Ascending aorta (tissue), 2 donors: ENCODE results near the gene ERP44. TPM values are rescaled to one million over a fixed set of nuclear protein-coding genes. Genes with fewer than 3 reads are reported as not detected.
"Not testable (repeated sequence)": the region's sequence is repeated elsewhere in the genome, so short reads cannot be mapped to it uniquely, and the experiment has no call there.

Experiments used
- DNase-seq, 2 donors: peaks; one replicate each; pipeline ENCODE4 v3.0.0-alpha.2; 2019; ENCODE audit warnings: low spot score in 2 of 2
- H3K27ac ChIP-seq, 2 donors: fragments of 200-600 bp; sonication (generic); one replicate each; pipeline ENCODE4 v1.5.1; 2016 to 2017; ENCODE audit warnings: mild to moderate bottlenecking in 1 of 2
- H3K27me3 ChIP-seq: fragments of 200-600 bp; sonication (generic); one replicate; pipeline ENCODE4 v1.5.1; 2017
- H3K36me3 ChIP-seq, 2 donors: fragments of 200-600 bp; sonication (generic); one replicate each; pipeline ENCODE4 v1.5.1; 2016
- H3K4me1 ChIP-seq, 2 donors: fragments of 200-600 bp; sonication (generic); one replicate each; pipeline ENCODE4 v1.5.1; 2016 to 2017; ENCODE audit warnings: mild to moderate bottlenecking in 1 of 2
- H3K4me3 ChIP-seq, 2 donors: fragments of 200-600 bp; sonication (generic); one replicate each; pipeline ENCODE4 v1.5.1; 2016 to 2017; ENCODE audit warnings: mild to moderate bottlenecking in 1 of 2
- H3K9me3 ChIP-seq, 2 donors: fragments of 200-600 bp; sonication (generic); one replicate each; pipeline ENCODE4 v1.5.1; 2016
- intact Hi-C: fragments of 100-400 bp; cut with DNase I; formaldehyde crosslinking; loops from one replicate; pipeline ENCODE4 v1.15.1; 2023
- total RNA-seq: library from RNA; depleted of rRNA; stranded (reverse); fragments of >200 nt; gene quantifications from one replicate; pipeline ENCODE4 v1.1.0, GENCODE V29; 2016
- TF ChIP-seq, protein P1 (sequence below), 3 experiments: fragments of 200-600 bp in 2 of 3; fragments of 450-650 bp in 1 of 3; sonication (generic) in 2 of 3; IDR thresholded peaks; one replicate each; pipeline ENCODE4 v1.5.1; 2016 to 2019; ENCODE audit warnings: antibody characterized with exemption in 3 of 3, mild to moderate bottlenecking in 1 of 3, moderate library complexity in 1 of 3

Gene ERP44
- total RNA-seq, 1 donor from 2014 or later, result 10.7 TPM

DNA sequence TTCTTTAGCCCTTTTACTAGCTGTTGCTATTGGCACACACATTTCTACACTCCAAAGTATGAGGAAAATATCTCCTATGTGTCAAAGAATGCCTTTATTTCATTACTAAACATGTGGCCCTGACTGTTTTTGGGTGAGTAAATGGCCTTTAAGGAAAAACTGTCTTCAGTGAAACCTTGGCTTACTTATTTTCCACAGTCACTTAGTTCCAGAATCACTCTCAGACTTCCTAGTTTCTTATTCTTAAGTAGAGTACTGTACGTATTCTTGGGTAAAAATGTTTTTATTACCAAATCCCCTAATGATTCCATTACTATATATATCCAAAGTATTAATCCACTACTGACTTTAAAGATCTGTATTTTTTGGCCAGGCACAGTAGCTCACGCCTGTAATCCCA is 27.5 kb downstream of the ERP44 start:
- Histone ChIP-seq H3K4me1 (peaks cover 0 to 3% of the 10 kb centered on the region in 2 donors), H3K9me3 (no peaks in the 10 kb centered on the region), H3K27ac (no peak overlapping the region), H3K36me3 (no peaks in the 10 kb centered on the region), H3K27me3 (no peaks in the 10 kb centered on the region), H3K4me3 (no peak overlapping the region)
- intact Hi-C loops, result no loop called here
- TF ChIP-seq, protein P1, sequence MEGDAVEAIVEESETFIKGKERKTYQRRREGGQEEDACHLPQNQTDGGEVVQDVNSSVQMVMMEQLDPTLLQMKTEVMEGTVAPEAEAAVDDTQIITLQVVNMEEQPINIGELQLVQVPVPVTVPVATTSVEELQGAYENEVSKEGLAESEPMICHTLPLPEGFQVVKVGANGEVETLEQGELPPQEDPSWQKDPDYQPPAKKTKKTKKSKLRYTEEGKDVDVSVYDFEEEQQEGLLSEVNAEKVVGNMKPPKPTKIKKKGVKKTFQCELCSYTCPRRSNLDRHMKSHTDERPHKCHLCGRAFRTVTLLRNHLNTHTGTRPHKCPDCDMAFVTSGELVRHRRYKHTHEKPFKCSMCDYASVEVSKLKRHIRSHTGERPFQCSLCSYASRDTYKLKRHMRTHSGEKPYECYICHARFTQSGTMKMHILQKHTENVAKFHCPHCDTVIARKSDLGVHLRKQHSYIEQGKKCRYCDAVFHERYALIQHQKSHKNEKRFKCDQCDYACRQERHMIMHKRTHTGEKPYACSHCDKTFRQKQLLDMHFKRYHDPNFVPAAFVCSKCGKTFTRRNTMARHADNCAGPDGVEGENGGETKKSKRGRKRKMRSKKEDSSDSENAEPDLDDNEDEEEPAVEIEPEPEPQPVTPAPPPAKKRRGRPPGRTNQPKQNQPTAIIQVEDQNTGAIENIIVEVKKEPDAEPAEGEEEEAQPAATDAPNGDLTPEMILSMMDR (IDR thresholded peaks at IDR 0.05), result no peak
- no peak for DNase-seq

DNA sequence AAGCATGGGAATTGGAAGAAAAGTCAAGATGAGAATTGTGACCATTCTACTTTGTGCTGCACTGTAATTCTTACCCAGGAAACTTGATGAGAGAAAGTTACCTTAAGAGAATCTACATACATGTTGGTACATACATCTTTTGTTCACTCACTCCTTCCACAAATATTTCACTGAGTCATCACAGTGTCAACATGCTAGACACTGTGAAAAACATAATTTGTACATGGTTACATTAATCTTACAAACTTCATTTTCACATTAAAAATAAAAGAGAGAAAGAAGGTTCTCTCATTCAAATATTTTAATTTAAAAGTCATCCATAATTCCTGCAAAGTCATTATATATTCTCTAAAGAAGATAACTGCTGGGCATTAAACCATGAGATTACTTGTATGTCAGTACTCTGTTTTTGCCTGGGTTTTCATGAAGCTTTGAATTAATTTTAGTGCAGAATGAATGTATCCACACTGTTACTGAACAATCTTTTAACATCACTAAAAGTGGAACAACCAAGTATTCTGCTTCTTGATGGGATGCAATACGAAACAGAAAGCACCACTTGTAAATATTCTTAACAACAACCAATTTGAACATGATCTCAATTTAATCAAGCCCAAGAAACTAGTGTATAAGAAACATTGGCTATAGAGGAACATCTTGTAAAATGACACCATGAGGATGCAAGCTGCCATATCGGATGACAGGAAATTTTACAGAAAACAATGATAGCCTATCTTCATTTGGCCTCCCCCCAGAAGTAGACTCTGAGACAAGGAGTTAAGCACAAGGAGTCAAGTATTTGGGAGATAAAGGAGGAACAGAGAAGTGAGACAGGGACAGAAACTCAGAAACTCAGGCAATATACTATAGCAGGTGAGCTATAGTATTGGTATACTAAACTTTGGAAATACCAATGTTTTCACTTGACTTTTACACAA is 28.4 kb downstream of the ERP44 start:
- H3K4me3 ChIP-seq, result no peak overlapping the region
- no peaks in the 10 kb centered on the region for H3K27me3 ChIP-seq
- no peak overlapping the region for H3K27ac ChIP-seq
- DNase-seq, result no peak
- TF ChIP-seq, protein P1 (IDR thresholded peaks at IDR 0.05), result no peak
- peaks cover 0 to 3% of the 10 kb centered on the region in 2 donors for H3K4me1 ChIP-seq
- H3K36me3 ChIP-seq, result no peaks in the 10 kb centered on the region
- intact Hi-C loops, result no loop called here
- H3K9me3 ChIP-seq, result no peaks in the 10 kb centered on the region

DNA sequence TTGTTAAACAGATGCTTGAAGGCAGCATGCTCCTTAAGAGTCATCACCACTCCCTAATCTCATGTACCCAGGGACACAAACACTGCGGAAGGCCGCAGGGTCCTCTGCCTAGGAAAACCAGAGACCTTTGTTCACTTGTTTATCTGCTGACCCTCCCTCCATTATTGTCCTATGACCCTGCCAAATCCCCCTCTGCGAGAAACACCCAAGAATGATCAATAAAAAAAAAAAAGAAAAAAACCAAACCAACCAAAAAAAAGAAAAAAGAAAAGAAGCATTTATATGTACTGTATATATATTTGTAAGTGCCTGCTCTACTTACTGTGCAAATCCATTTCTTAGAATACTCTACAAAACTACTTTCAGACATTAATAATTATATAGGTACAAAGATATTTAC is 29.7 kb downstream of the ERP44 start:
- H3K9me3 ChIP-seq, DNase-seq, H3K4me1 ChIP-seq, H3K27me3 ChIP-seq, H3K36me3 ChIP-seq, H3K4me3 ChIP-seq, intact Hi-C loops, H3K27ac ChIP-seq: not testable (repeated sequence)

DNA sequence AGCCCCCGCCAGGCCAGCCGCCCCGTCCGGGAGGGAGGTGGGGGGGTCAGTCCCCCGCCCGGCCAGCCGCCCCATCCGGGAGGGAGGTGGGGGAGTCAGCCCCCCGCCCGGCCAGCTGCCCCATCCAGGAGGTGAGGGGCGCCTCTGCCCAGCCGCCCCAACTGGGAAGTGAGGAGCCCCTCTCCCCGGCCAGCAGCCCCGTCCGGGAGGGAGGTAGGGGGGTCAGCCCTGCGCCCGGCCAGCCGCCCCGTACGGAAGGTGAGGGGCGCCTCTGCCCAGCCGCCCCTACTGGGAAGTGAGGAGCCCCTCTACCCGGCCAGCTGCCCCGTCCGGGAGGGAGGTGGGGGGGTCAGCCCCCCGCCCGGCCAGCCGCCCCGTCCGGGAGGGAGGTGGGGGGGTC is 30.8 kb downstream of the ERP44 start:
- H3K27ac ChIP-seq, H3K4me1 ChIP-seq, H3K27me3 ChIP-seq, intact Hi-C loops, H3K9me3 ChIP-seq, H3K36me3 ChIP-seq, DNase-seq, H3K4me3 ChIP-seq: not testable (repeated sequence)

DNA sequence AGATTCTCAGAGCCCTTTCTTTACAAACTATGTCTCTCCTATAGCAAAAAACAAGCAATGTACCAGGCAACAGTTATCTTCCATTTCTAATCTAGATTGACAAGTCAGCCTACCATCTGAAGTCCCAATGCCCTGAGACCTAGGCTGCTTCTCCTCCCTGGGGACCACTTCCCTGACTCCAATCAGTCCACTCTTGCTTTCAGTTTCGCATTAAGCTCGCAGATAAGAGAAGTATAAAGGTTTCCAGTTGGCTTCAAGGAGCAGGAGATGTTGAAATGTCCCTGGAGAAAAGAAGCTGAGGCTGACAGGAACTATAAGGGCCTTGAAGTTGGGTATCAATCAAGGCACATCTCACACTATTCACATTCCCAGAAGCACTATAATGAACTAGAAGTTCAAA is 32.3 kb downstream of the ERP44 start:
- peak overlapping the region in 1 of 2 donors; percentile 34 for H3K27ac ChIP-seq
- H3K4me1 ChIP-seq, result peaks cover 0 to 3% of the 10 kb centered on the region in 2 donors
- DNase-seq, result no peak
- no peaks in the 10 kb centered on the region for H3K9me3 ChIP-seq
- TF ChIP-seq, protein P1 (IDR thresholded peaks at IDR 0.05), result no peak
- intact Hi-C loops, result no loop called here
- no peaks in the 10 kb centered on the region for H3K36me3 ChIP-seq
- no peaks in the 10 kb centered on the region for H3K27me3 ChIP-seq
- H3K4me3 ChIP-seq, result peak overlapping the region in 1 of 2 donors; percentile 30

DNA sequence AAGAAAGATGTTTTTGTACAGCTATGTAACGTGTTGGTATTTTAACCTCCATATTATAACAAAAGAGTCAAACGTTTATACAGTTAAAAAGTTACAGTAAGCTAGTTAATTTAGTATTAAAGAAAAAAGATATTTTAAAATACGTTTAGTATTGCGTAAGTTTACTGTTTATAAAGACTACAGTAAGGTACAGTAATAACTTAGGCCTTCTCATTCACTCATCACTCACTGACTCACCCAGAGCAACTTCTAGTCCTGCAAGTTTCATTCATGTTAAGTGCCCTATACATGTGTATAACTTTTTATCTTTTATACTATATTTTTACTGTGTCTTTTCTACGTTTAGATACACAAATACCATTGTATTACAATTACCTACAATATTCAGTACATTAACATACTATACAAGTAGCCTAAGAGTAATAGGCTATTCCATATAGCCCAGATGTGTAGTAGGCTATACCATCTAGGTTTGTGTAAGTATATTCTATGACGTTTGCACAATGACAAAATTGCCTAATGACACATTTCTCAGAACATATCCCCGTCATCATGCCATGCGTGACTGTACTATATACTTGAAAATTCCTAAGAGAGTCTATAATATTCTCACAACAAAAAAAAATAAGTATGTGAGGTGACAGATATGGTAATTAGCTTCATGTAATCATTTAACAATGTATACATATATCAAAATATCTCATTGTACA is 33.8 kb downstream of the ERP44 start:
- H3K9me3 ChIP-seq, result no peaks in the 10 kb centered on the region
- DNase-seq, result no peak
- H3K4me1 ChIP-seq, result peaks cover 0 to 3% of the 10 kb centered on the region in 2 donors
- TF ChIP-seq, protein P1 (IDR thresholded peaks at IDR 0.05), result no peak
- intact Hi-C loops, result no loop called here
- no peaks in the 10 kb centered on the region for H3K36me3 ChIP-seq
- no peak overlapping the region for H3K27ac ChIP-seq
- no peak overlapping the region for H3K4me3 ChIP-seq
- no peaks in the 10 kb centered on the region for H3K27me3 ChIP-seq
